DOHH2 (cell line): ENCODE results near the gene LRP8.

ENCODE experiments used
- H3F3A ChIP-seq: fragments of 200-600 bp; sonication (generic), shearing (Covaris generic); 2 replicates; pipeline ENCODE4 v1.6.0; 2016; ENCODE audit warnings: antibody characterized with exemption, mild to moderate bottlenecking; ENCODE audit not compliant: control insufficient read depth, insufficient read depth
- H3K27ac ChIP-seq: fragments of 200-600 bp; sonication (generic); 2 replicates; pipeline ENCODE4 v1.5.1; 2014; ENCODE audit warnings: low read depth, mild to moderate bottlenecking, low read length, moderate library complexity
- H3K27me3 ChIP-seq: fragments of 200-600 bp; sonication (generic); 2 replicates; pipeline ENCODE4 v1.6.1; 2014; ENCODE audit warnings: mild to moderate bottlenecking, low read length, mixed read lengths; ENCODE audit not compliant: control insufficient read depth
- H3K36me3 ChIP-seq: fragments of 200-600 bp; sonication (generic); 2 replicates; pipeline ENCODE4 v1.6.1; 2014; ENCODE audit warnings: mild to moderate bottlenecking, low read length, moderate library complexity, mixed read lengths; ENCODE audit not compliant: control insufficient read depth
- H3K4me1 ChIP-seq: fragments of 200-600 bp; sonication (generic); 2 replicates; pipeline ENCODE4 v1.6.1; 2014; ENCODE audit warnings: mild to moderate bottlenecking, low read length, mixed read lengths; ENCODE audit not compliant: control insufficient read depth
- H3K4me2 ChIP-seq: fragments of 200-600 bp; sonication (generic); 2 replicates; pipeline ENCODE4 v1.6.0; 2014; ENCODE audit warnings: mild to moderate bottlenecking, low read length, moderate library complexity
- H3K4me3 ChIP-seq: fragments of 200-600 bp; sonication (generic); 2 replicates; pipeline ENCODE4 v1.5.1; 2014; ENCODE audit warnings: mild to moderate bottlenecking, low read length, mixed read lengths
- H3K79me2 ChIP-seq: fragments of 200-600 bp; sonication (generic); 2 replicates; pipeline ENCODE4 v1.6.1; 2014; ENCODE audit warnings: mild to moderate bottlenecking, low read length, mixed read lengths; ENCODE audit not compliant: control insufficient read depth
- H3K9me2 ChIP-seq: fragments of 200-600 bp; sonication (generic); replicated peaks from 2 replicates; pipeline ENCODE4 v1.6.1; 2014; ENCODE audit warnings: mild to moderate bottlenecking, low read length, mixed read lengths; ENCODE audit not compliant: control insufficient read depth
- H3K9me3 ChIP-seq: fragments of 200-600 bp; sonication (generic); 2 replicates; pipeline ENCODE4 v1.6.1; 2014; ENCODE audit warnings: antibody characterized with exemption, low read length, mixed read lengths; ENCODE audit not compliant: control insufficient read depth, insufficient read depth
- H4K20me1 ChIP-seq: fragments of 200-600 bp; sonication (generic); 2 replicates; pipeline ENCODE4 v1.6.0; 2014; ENCODE audit warnings: low read depth, mild to moderate bottlenecking, antibody characterized with exemption, low read length, moderate library complexity; ENCODE audit not compliant: control insufficient read depth, insufficient read depth
- EZH2phosphoT487 ChIP-seq: fragments of 200-600 bp; sonication (generic); IDR thresholded peaks from 2 replicates; pipeline ENCODE4 v1.6.1; 2017; ENCODE audit warnings: borderline replicate concordance, mild to moderate bottlenecking, antibody characterized with exemption, low read length, moderate library complexity, mixed read lengths
- TF ChIP-seq, protein P1 (sequence below): fragments of 200-600 bp; sonication (generic); IDR thresholded peaks from one replicate; pipeline ENCODE4 v1.5.1; 2014; ENCODE audit warnings: antibody characterized with exemption, mild to moderate bottlenecking, low read depth, low read length; ENCODE audit not compliant: poor library complexity, severe bottlenecking

Gene LRP8

DNA sequence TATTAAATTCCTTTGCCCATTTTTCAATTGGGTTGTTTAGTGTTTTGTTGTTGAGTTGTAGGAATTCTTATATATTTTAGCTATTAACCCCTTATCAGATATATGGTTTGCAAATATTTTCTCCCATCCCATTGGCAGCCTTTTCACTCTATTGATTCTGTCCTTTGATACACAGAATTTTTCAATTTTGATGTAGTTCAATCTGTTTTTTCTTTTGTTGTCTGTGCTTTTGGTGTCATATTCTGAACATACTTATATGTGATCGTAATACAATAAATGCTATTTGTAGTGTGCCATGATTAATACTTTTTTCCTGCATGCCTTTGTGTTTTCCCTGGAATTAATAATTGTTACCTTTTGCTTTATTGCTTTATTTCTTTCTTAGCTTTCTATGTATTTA, 7.8 kb upstream of the LRP8 start:
- TF ChIP-seq, protein P1, sequence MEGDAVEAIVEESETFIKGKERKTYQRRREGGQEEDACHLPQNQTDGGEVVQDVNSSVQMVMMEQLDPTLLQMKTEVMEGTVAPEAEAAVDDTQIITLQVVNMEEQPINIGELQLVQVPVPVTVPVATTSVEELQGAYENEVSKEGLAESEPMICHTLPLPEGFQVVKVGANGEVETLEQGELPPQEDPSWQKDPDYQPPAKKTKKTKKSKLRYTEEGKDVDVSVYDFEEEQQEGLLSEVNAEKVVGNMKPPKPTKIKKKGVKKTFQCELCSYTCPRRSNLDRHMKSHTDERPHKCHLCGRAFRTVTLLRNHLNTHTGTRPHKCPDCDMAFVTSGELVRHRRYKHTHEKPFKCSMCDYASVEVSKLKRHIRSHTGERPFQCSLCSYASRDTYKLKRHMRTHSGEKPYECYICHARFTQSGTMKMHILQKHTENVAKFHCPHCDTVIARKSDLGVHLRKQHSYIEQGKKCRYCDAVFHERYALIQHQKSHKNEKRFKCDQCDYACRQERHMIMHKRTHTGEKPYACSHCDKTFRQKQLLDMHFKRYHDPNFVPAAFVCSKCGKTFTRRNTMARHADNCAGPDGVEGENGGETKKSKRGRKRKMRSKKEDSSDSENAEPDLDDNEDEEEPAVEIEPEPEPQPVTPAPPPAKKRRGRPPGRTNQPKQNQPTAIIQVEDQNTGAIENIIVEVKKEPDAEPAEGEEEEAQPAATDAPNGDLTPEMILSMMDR = no peak
- TF ChIP-seq EZH2phosphoT487 = no peak
- H3K27ac ChIP-seq = no peak overlapping the region
- peaks cover 3% of the 10 kb centered on the region; the same call in 1 of the 2 replicates for H3F3A ChIP-seq
- H3K4me3 ChIP-seq = no peak overlapping the region
- H3K9me2 ChIP-seq = no peaks in the 10 kb centered on the region
- no peaks in the 10 kb centered on the region for H3K79me2 ChIP-seq
- no peaks in the 10 kb centered on the region for H3K27me3 ChIP-seq
- no peaks in the 10 kb centered on the region for H4K20me1 ChIP-seq
- H3K4me1 ChIP-seq = peaks cover 9% of the 10 kb centered on the region
- no peak overlapping the region for H3K4me2 ChIP-seq
- H3K36me3 ChIP-seq = 0 out of 2 replicates have a peak, but pooled peaks cover 3% of the 10 kb centered on the region
- no peaks in the 10 kb centered on the region for H3K9me3 ChIP-seq

DNA sequence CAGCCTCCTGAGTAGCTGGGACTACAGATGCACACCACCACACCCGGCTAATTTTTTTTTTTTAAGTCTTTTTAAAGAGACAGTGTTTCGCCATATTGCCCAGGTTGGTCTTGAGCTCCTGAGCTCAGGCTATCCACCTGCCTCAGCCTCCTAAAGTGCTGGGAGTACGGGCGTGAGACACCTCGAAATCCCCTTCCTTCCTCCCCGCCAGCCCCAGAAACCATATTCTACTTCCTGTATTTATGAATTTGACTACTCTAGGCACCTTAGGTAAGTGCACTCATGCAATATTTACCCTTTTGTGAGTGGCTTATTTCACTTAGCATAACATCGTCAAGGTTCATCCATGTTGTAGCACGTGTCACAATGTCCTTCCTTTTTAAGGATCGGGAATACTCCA, 6.9 kb upstream of the LRP8 start:
- TF ChIP-seq, protein P1 = no peak
- no peak for TF ChIP-seq EZH2phosphoT487
- Histone ChIP-seq H3K79me2 (no peaks in the 10 kb centered on the region), H4K20me1 (no peaks in the 10 kb centered on the region), H3K9me2 (no peaks in the 10 kb centered on the region), H3K4me2 (peak overlapping the region; percentile 18), H3K27ac (no peak overlapping the region), H3K4me3 (no peak overlapping the region), H3F3A (peaks cover 3% of the 10 kb centered on the region; the same call in 1 of the 2 replicates), H3K36me3 (0 out of 2 replicates have a peak, but pooled peaks cover 3% of the 10 kb centered on the region), H3K4me1 (peaks cover 9% of the 10 kb centered on the region), H3K9me3 (no peaks in the 10 kb centered on the region), H3K27me3 (no peaks in the 10 kb centered on the region)

DNA sequence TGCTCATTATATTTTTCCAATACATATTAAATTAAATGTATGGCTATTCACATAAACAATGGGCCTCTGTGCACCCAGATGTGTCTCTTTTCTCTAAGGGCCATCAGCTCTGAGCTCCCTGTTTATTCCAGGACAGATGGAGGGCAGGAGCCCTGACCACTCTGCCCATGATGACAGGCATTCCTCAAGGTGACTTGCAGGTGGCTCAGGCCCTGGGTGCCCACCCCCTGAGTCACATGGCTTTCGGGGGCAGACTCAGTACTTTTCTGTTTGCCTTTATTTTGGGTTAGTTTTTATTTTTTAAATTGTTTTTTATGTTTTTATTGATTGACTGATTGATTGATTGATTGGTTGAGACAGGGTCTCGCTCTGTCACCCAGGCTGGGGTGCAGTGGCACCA, 6.4 kb upstream of the LRP8 start:
- H3K9me2 ChIP-seq = no peaks in the 10 kb centered on the region
- H3K9me3 ChIP-seq = no peaks in the 10 kb centered on the region
- TF ChIP-seq EZH2phosphoT487 = no peak
- TF ChIP-seq, protein P1 = no peak
- no peak overlapping the region for H3K27ac ChIP-seq
- H3K4me1 ChIP-seq = peaks cover 9% of the 10 kb centered on the region
- H3F3A ChIP-seq = peaks cover 3% of the 10 kb centered on the region; the same call in 1 of the 2 replicates
- 0 out of 2 replicates have a peak, but pooled peaks cover 3% of the 10 kb centered on the region for H3K36me3 ChIP-seq
- no peaks in the 10 kb centered on the region for H3K27me3 ChIP-seq
- no peaks in the 10 kb centered on the region for H4K20me1 ChIP-seq
- H3K79me2 ChIP-seq = no peaks in the 10 kb centered on the region
- peak overlapping the region; percentile 18; the same call in 1 of the 2 replicates for H3K4me2 ChIP-seq
- no peak overlapping the region for H3K4me3 ChIP-seq

DNA sequence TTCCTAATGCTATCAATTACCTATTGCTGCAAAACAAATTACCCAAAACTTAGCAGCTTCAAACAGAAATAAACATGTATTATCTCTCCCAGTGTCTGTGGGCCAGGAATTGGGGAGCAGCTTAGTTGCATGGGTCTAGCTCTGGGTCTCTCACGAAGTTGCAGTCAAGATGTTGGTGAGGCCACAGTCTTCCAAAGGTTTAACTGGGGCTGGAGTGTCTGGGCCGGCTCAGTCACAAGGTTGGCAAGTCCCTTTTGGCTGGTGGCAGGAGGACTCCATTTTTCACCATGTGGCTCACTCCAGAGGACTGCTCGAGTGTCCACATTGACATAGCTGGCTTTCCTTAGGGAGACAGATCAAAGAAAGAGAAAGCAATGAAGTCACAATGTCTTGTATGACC, 5.0 kb upstream of the LRP8 start:
- H3K4me2 ChIP-seq = no peak overlapping the region
- no peak overlapping the region for H3K27ac ChIP-seq
- peaks cover 5% of the 10 kb centered on the region; the same call in 1 of the 2 replicates for H3K79me2 ChIP-seq
- H4K20me1 ChIP-seq = no peaks in the 10 kb centered on the region
- peaks cover 3% of the 10 kb centered on the region; the same call in 1 of the 2 replicates for H3F3A ChIP-seq
- no peaks in the 10 kb centered on the region for H3K9me3 ChIP-seq
- H3K36me3 ChIP-seq = 0 out of 2 replicates have a peak, but pooled peaks cover 3% of the 10 kb centered on the region
- no peaks in the 10 kb centered on the region for H3K27me3 ChIP-seq
- H3K4me1 ChIP-seq = peaks cover 20% of the 10 kb centered on the region
- H3K9me2 ChIP-seq = no peaks in the 10 kb centered on the region
- H3K4me3 ChIP-seq = no peak overlapping the region
- no peak for TF ChIP-seq EZH2phosphoT487
- TF ChIP-seq, protein P1 = no peak
